C4-2B (cell line): ENCODE results near the gene KIAA1549.

ENCODE experiments used
- CTCF ChIP-seq: fragments of 450-650 bp; conservative IDR thresholded peaks from 2 replicates; pipeline ENCODE4 v1.5.1; 2017; ENCODE audit warnings: mild to moderate bottlenecking
- ZFX ChIP-seq: fragments of 450-650 bp; IDR thresholded peaks from 2 replicates; pipeline ENCODE4 v1.6.1; 2017

DNA sequence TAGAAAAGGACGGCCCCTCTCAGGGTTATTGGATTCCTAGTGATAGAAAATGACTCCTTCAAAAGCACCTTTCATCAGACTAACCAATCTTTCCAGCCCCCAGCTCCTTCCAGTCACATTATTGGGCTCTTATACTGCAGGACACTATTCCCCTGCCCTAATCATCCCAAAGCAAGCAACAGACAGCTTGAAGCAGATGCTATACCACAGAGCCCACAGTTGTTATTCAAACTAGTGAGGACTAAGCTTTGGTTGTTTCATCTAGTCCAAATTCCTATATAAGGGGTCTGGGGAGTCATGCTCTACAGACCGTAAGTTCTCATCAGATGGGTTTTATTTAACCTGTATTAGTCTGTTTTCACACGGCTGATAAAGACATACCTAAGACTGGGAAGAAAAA is 30.2 kb upstream of the KIAA1549 start:
- TF ChIP-seq CTCF (no peak), ZFX (no peak)
